Neural cell (in vitro differentiated cells): ENCODE results near the gene ADGRF3. TPM values are rescaled to one million over a fixed set of nuclear protein-coding genes. Genes with fewer than 3 reads are reported as not detected.
"Not testable (repeated sequence)": the region's sequence is repeated elsewhere in the genome, so short reads cannot be mapped to it uniquely, and the experiment has no call there.

ENCODE experiments used
- H2AFZ ChIP-seq: fragments of 200-600, 300-800 bp; sonication (generic), shearing (Covaris generic); 2 replicates; pipeline ENCODE4 v1.6.0; 2014; ENCODE audit warnings: low read depth, mild to moderate bottlenecking, antibody characterized with exemption, low read length, moderate library complexity
- H3F3A ChIP-seq: fragments of 200-600 bp; shearing (Covaris generic); 2 replicates; pipeline ENCODE4 v1.6.1; 2016; ENCODE audit warnings: mild to moderate bottlenecking, moderate library complexity, mixed read lengths, antibody characterized with exemption, low read length; ENCODE audit not compliant: insufficient read depth, poor library complexity, severe bottlenecking
- H3K27ac ChIP-seq: fragments of 200-600, 300-800 bp; sonication (generic), shearing (Covaris generic); 2 replicates; pipeline ENCODE4 v1.5.1; 2014; ENCODE audit warnings: mild to moderate bottlenecking, low read length, moderate library complexity
- H3K27me3 ChIP-seq: fragments of 300-800, 200-600 bp; sonication (generic), shearing (Covaris generic); 2 replicates; pipeline ENCODE4 v1.6.0; 2014; ENCODE audit warnings: mild to moderate bottlenecking, low read depth, low read length, moderate library complexity; ENCODE audit not compliant: insufficient read depth
- H3K36me3 ChIP-seq: fragments of 300-800, 200-600 bp; sonication (generic), shearing (Covaris generic); 2 replicates; pipeline ENCODE4 v1.5.1; 2014; ENCODE audit warnings: mild to moderate bottlenecking, antibody characterized with exemption, low read length, moderate library complexity; ENCODE audit not compliant: insufficient read depth
- H3K4me2 ChIP-seq: fragments of 300-800, 200-600 bp; sonication (generic), shearing (Covaris generic); 2 replicates; pipeline ENCODE4 v1.6.0; 2014; ENCODE audit warnings: mild to moderate bottlenecking, low read length
- H3K4me3 ChIP-seq: fragments of 300-800, 200-600 bp; sonication (generic), shearing (Covaris generic); 2 replicates; pipeline ENCODE4 v1.5.1; 2014; ENCODE audit warnings: mild to moderate bottlenecking, low read length, moderate library complexity
- H3K79me2 ChIP-seq: fragments of 200-600 bp; shearing (Covaris generic); replicated peaks from 2 replicates; pipeline ENCODE4 v1.6.0; 2014; ENCODE audit warnings: mild to moderate bottlenecking, low read length, moderate library complexity; ENCODE audit not compliant: insufficient read depth
- H3K9ac ChIP-seq: fragments of 300-800, 200-600 bp; sonication (generic), shearing (Covaris generic); 2 replicates; pipeline ENCODE4 v1.6.1; 2016; ENCODE audit warnings: mild to moderate bottlenecking, low read length, mixed read lengths
- H3K9me2 ChIP-seq: fragments of 200-600 bp; shearing (Covaris generic); 2 replicates; pipeline ENCODE4 v1.6.1; 2016; ENCODE audit warnings: mild to moderate bottlenecking, low read length, mixed read lengths; ENCODE audit not compliant: insufficient read depth
- H3K9me3 ChIP-seq: fragments of 200-600, 300-800 bp; sonication (generic), shearing (Covaris generic); 2 replicates; pipeline ENCODE4 v1.6.1; 2016; ENCODE audit warnings: mild to moderate bottlenecking, mixed run types, low read length, moderate library complexity, mixed read lengths
- H4K20me1 ChIP-seq: fragments of 200-600 bp; shearing (Covaris generic); 2 replicates; pipeline ENCODE4 v1.6.1; 2016; ENCODE audit warnings: mild to moderate bottlenecking, mixed run types; ENCODE audit not compliant: insufficient read depth
- EP300 ChIP-seq: fragments of 450-650 bp; conservative IDR thresholded peaks from 2 replicates; pipeline ENCODE4 v1.6.1; 2014; ENCODE audit warnings: antibody characterized with exemption, mild to moderate bottlenecking, moderate library complexity; ENCODE audit not compliant: poor library complexity, severe bottlenecking
- EZH2 ChIP-seq: fragments of 200-600, 300-800 bp; shearing (Covaris generic), sonication (generic); IDR thresholded peaks from 2 replicates; pipeline ENCODE4 v1.6.1; 2014; ENCODE audit warnings: antibody characterized with exemption, low read length, borderline replicate concordance, mild to moderate bottlenecking; ENCODE audit not compliant: insufficient read depth, poor library complexity, severe bottlenecking
- MXI1 ChIP-seq: fragments of 450-650 bp; conservative IDR thresholded peaks from 2 replicates; pipeline ENCODE4 v1.6.1; 2014; ENCODE audit warnings: antibody characterized with exemption, mild to moderate bottlenecking; ENCODE audit not compliant: poor library complexity, severe bottlenecking
- POLR2AphosphoS5 ChIP-seq: IDR thresholded peaks from 2 replicates; pipeline ENCODE4 v1.6.1; 2012
- RAD21 ChIP-seq: fragments of 450-650 bp; conservative IDR thresholded peaks from 2 replicates; pipeline ENCODE4 v1.6.1; 2014; ENCODE audit warnings: antibody characterized with exemption, mild to moderate bottlenecking, moderate library complexity
- REST ChIP-seq: IDR thresholded peaks from 2 replicates; pipeline ENCODE4 v1.6.1; 2012; ENCODE audit warnings: borderline replicate concordance
- SMC3 ChIP-seq: fragments of 450-650 bp; conservative IDR thresholded peaks from 2 replicates; pipeline ENCODE4 v1.6.1; 2014; ENCODE audit warnings: antibody characterized with exemption, mild to moderate bottlenecking, moderate library complexity; ENCODE audit not compliant: poor library complexity
- TAF1 ChIP-seq: IDR thresholded peaks from 2 replicates; pipeline ENCODE4 v1.6.1; 2012; ENCODE audit warnings: low read depth
- polyA plus RNA-seq: library from polyadenylated mRNA; depleted of rRNA; stranded (reverse); fragments of >200 nt; gene quantifications from 2 replicates; pipeline ENCODE4 v1.2.3, GENCODE V29; 2014
- TF ChIP-seq, protein P1 (sequence below): fragments of 450-650 bp; IDR thresholded peaks from 2 replicates; pipeline ENCODE4 v1.5.1; 2014; ENCODE audit warnings: antibody characterized with exemption, mild to moderate bottlenecking, moderate library complexity; ENCODE audit not compliant: poor library complexity, severe bottlenecking

ADGRF3 gene
- polyA plus RNA-seq, 1 donor from 2014 or later: 0.42 TPM

- no peak for TF ChIP-seq EP300
Observed at GRCh38 chr2:26270373-26270772, 76.2 kb downstream of the ADGRF3 start (continued).

GRCh38 chr2:26269571-26270158 lies 76.9 kb downstream of the ADGRF3 start:
- H3K27me3 ChIP-seq: no peaks in the 10 kb centered on the region
- H3K4me3 ChIP-seq: no peak overlapping the region
- H4K20me1 ChIP-seq: no peaks in the 10 kb centered on the region
- no peak overlapping the region for H3K27ac ChIP-seq
- no peaks in the 10 kb centered on the region for H3F3A ChIP-seq
- no peaks in the 10 kb centered on the region for H3K79me2 ChIP-seq
- no peak overlapping the region for H3K9ac ChIP-seq
- H3K9me3 ChIP-seq: no peaks in the 10 kb centered on the region
- H2AFZ ChIP-seq: no peak overlapping the region
- H3K4me2 ChIP-seq: no peak overlapping the region
- no peaks in the 10 kb centered on the region for H3K36me3 ChIP-seq
- no peaks in the 10 kb centered on the region for H3K9me2 ChIP-seq
- TF ChIP-seq REST: no peak
- TF ChIP-seq, protein P1, sequence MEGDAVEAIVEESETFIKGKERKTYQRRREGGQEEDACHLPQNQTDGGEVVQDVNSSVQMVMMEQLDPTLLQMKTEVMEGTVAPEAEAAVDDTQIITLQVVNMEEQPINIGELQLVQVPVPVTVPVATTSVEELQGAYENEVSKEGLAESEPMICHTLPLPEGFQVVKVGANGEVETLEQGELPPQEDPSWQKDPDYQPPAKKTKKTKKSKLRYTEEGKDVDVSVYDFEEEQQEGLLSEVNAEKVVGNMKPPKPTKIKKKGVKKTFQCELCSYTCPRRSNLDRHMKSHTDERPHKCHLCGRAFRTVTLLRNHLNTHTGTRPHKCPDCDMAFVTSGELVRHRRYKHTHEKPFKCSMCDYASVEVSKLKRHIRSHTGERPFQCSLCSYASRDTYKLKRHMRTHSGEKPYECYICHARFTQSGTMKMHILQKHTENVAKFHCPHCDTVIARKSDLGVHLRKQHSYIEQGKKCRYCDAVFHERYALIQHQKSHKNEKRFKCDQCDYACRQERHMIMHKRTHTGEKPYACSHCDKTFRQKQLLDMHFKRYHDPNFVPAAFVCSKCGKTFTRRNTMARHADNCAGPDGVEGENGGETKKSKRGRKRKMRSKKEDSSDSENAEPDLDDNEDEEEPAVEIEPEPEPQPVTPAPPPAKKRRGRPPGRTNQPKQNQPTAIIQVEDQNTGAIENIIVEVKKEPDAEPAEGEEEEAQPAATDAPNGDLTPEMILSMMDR: no peak
- TF ChIP-seq POLR2AphosphoS5: no peak
- no peak for TF ChIP-seq SMC3
- no peak for TF ChIP-seq TAF1
- no peak for TF ChIP-seq EZH2
- no peak for TF ChIP-seq RAD21
- no peak for TF ChIP-seq MXI1
- no peak for TF ChIP-seq EP300

DNA sequence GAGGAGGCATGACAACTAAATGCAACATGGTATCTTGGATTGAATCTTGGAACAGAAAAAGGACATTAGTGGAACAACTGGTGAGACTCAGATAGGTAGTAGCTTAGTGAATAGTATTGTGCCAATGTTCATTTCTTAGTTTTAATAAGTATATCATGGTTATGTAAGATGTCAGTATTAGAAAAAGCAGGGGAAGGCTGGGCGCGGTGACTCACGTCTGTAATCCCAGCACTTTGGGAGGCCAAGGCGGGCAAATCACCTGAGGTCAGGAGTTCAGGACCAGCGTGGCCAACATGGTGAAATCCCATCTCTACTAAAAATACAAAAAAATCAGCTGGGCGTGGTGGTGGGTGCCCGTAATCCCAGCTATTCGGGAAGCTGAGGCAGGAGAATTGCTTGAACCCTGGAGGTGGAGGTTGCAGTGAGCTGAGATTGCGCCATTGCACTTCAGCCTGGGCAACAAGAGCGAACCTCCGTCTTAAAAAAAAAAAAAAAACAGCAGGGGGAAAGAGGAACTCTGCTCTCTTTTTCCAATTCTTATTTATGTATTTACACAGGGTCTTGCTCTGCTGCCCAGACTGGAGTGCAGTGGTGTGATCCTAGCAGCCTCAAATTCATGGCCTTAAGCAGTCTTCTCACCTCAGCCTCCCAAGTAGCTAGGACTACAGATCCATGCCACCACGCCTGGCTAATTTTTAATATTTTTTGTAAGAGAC lies 77.8 kb downstream of the ADGRF3 start:
- H4K20me1 ChIP-seq, H2AFZ ChIP-seq, H3K27ac ChIP-seq, H3K9ac ChIP-seq, H3K4me3 ChIP-seq, H3K79me2 ChIP-seq, H3F3A ChIP-seq, H3K36me3 ChIP-seq, H3K9me3 ChIP-seq, H3K27me3 ChIP-seq, H3K9me2 ChIP-seq, H3K4me2 ChIP-seq: not testable (repeated sequence)
